H9 (cell line): ENCODE results near the gene HLX. TPM values are rescaled to one million over a fixed set of nuclear protein-coding genes. Genes with fewer than 3 reads are reported as not detected.

Source experiments
- DNase-seq: peaks from one replicate; pipeline ENCODE4 v3.0.0-alpha.2; 2017
- H2AFZ ChIP-seq: one replicate; pipeline ENCODE4 v1.6.1; 2013; ENCODE audit warnings: mild to moderate bottlenecking, low read length, control low read depth, moderate library complexity
- H2AK5ac ChIP-seq: 2 replicates; pipeline ENCODE4 v1.6.1; 2013; ENCODE audit warnings: low read length, control low read depth, mixed read lengths; ENCODE audit not compliant: insufficient read length
- H2BK120ac ChIP-seq: one replicate; pipeline ENCODE4 v1.6.1; 2013; ENCODE audit warnings: low read depth, mild to moderate bottlenecking, low read length, control low read depth, inconsistent platforms; ENCODE audit not compliant: poor library complexity, severe bottlenecking
- H2BK12ac ChIP-seq: 2 replicates; pipeline ENCODE4 v1.6.1; 2013; ENCODE audit warnings: low read length, control low read depth, mixed read lengths, low read depth; ENCODE audit not compliant: insufficient read length
- H2BK15ac ChIP-seq: 2 replicates; pipeline ENCODE4 v1.6.1; 2013; ENCODE audit warnings: low read depth, low read length, control low read depth
- H2BK20ac ChIP-seq: one replicate; pipeline ENCODE4 v1.6.1; 2013; ENCODE audit warnings: low read depth, mild to moderate bottlenecking, low read length, control low read depth, inconsistent platforms; ENCODE audit not compliant: poor library complexity, severe bottlenecking
- H2BK5ac ChIP-seq: 2 replicates; pipeline ENCODE4 v1.6.1; 2013; ENCODE audit warnings: low read length, control low read depth, mixed read lengths; ENCODE audit not compliant: insufficient read length
- H3K14ac ChIP-seq: 2 replicates; pipeline ENCODE4 v1.6.1; 2013; ENCODE audit warnings: low read length, control low read depth; ENCODE audit not compliant: insufficient read depth
- H3K18ac ChIP-seq: 2 replicates; pipeline ENCODE4 v1.6.1; 2013; ENCODE audit warnings: low read depth, mild to moderate bottlenecking, mixed read lengths, low read length, control low read depth; ENCODE audit not compliant: insufficient read length
- H3K23ac ChIP-seq: 2 replicates; pipeline ENCODE4 v1.6.1; 2013; ENCODE audit warnings: low read length, control low read depth, mixed read lengths, low read depth; ENCODE audit not compliant: insufficient read length
- H3K23me2 ChIP-seq: 2 replicates; pipeline ENCODE4 v1.6.1; 2013; ENCODE audit warnings: low read depth, mild to moderate bottlenecking, mixed read lengths, low read length, control low read depth; ENCODE audit not compliant: insufficient read length, poor library complexity, severe bottlenecking
- H3K27ac ChIP-seq: 2 replicates; pipeline ENCODE4 v1.5.1; 2013; ENCODE audit warnings: low read length, control low read depth, mixed read lengths, low read depth; ENCODE audit not compliant: insufficient read length
- H3K27me3 ChIP-seq: 2 replicates; pipeline ENCODE4 v1.6.1; 2013; ENCODE audit warnings: low read length, control low read depth, inconsistent platforms; ENCODE audit not compliant: insufficient read depth
- H3K4ac ChIP-seq: 2 replicates; pipeline ENCODE4 v1.6.1; 2013; ENCODE audit warnings: low read depth, mild to moderate bottlenecking, control low read depth, inconsistent platforms, low read length, moderate library complexity
- H3K4me1 ChIP-seq: 2 replicates; pipeline ENCODE4 v1.6.1; 2013; ENCODE audit warnings: low read length, control low read depth, inconsistent platforms; ENCODE audit not compliant: insufficient read depth
- H3K4me2 ChIP-seq: 2 replicates; pipeline ENCODE4 v1.6.1; 2013; ENCODE audit warnings: low read length, control low read depth, mixed read lengths; ENCODE audit not compliant: insufficient read length, insufficient read depth
- H3K56ac ChIP-seq: 2 replicates; pipeline ENCODE4 v1.6.1; 2013; ENCODE audit warnings: low read depth, mild to moderate bottlenecking, mixed read lengths, low read length, control low read depth; ENCODE audit not compliant: insufficient read length
- H3K79me1 ChIP-seq: 2 replicates; pipeline ENCODE4 v1.6.1; 2013; ENCODE audit warnings: low read depth, mild to moderate bottlenecking, moderate library complexity, low read length, control low read depth, inconsistent platforms; ENCODE audit not compliant: insufficient read depth, poor library complexity, severe bottlenecking
- H3K79me2 ChIP-seq: 2 replicates; pipeline ENCODE4 v1.6.1; 2013; ENCODE audit warnings: low read length, control low read depth, inconsistent platforms; ENCODE audit not compliant: insufficient read depth
- H3K9ac ChIP-seq: 2 replicates; pipeline ENCODE4 v1.6.1; 2013; ENCODE audit warnings: low read length, control low read depth, mixed read lengths; ENCODE audit not compliant: insufficient read length; ENCODE audit errors: extremely low read depth
- H3K9me3 ChIP-seq: one replicate; pipeline ENCODE4 v1.6.1; 2013; ENCODE audit warnings: low read depth, low read length, inconsistent platforms; ENCODE audit not compliant: control insufficient read depth
- H3T11ph ChIP-seq: one replicate; pipeline ENCODE4 v1.6.1; 2013; ENCODE audit warnings: mild to moderate bottlenecking, low read length, control low read depth, inconsistent platforms
- H4K20me1 ChIP-seq: one replicate; pipeline ENCODE4 v1.6.1; 2013; ENCODE audit not compliant: control insufficient read depth, insufficient read length, insufficient read depth
- H4K5ac ChIP-seq: 2 replicates; pipeline ENCODE4 v1.6.1; 2013; ENCODE audit warnings: low read depth, mild to moderate bottlenecking, mixed read lengths, low read length, control low read depth; ENCODE audit not compliant: insufficient read length
- H4K8ac ChIP-seq: replicated peaks from 2 replicates; pipeline ENCODE4 v1.6.1; 2013; ENCODE audit warnings: low read length, control low read depth, mixed read lengths, low read depth; ENCODE audit not compliant: insufficient read length
- H4K91ac ChIP-seq: 2 replicates; pipeline ENCODE4 v1.6.1; 2013; ENCODE audit warnings: low read depth, mild to moderate bottlenecking, moderate library complexity, mixed read lengths, low read length, control low read depth; ENCODE audit not compliant: insufficient read length
- H3K27ac Mint-ChIP-seq, 3 experiments: 2 replicates in 2 of 3; 3 replicates in 1 of 3; pipeline ENCODE4 v1.8.0; 2020 to 2021; ENCODE audit warnings: mixed read lengths in 3 of 3, mild to moderate bottlenecking in 1 of 3, moderate library complexity in 1 of 3
- H3K27me3 Mint-ChIP-seq: 2 replicates; pipeline ENCODE4 v1.8.0; 2021; ENCODE audit warnings: low read depth, mild to moderate bottlenecking, moderate library complexity, mixed read lengths
- H3K36me3 Mint-ChIP-seq, 3 experiments: 2 replicates in 2 of 3; 3 replicates in 1 of 3; pipeline ENCODE4 v1.8.0; 2020 to 2021; ENCODE audit warnings: low read depth in 3 of 3, mixed read lengths in 3 of 3; ENCODE audit not compliant: insufficient read depth in 1 of 3
- H3K4me1 Mint-ChIP-seq, 2 experiments: 2 replicates each; pipeline ENCODE4 v1.8.0; 2020; ENCODE audit warnings: mixed read lengths in 2 of 2
- H3K4me3 Mint-ChIP-seq, 2 experiments: 2 replicates in 1 of 2; 3 replicates in 1 of 2; pipeline ENCODE4 v1.8.0; 2020 to 2021; ENCODE audit warnings: mild to moderate bottlenecking in 2 of 2, mixed read lengths in 2 of 2, moderate library complexity in 1 of 2
- H3K9me3 Mint-ChIP-seq, 2 experiments: 2 replicates in 1 of 2; 3 replicates in 1 of 2; pipeline ENCODE4 v1.8.0; 2020; ENCODE audit warnings: mild to moderate bottlenecking in 2 of 2, mixed read lengths in 2 of 2, moderate library complexity in 1 of 2
- total RNA-seq: library from RNA; stranded (reverse); gene quantifications from 2 replicates; pipeline ENCODE4 v1.2.1, GENCODE V29; 2021
- TF ChIP-seq, protein P1 (sequence below): fragments of 200-600 bp; sonication (generic); conservative IDR thresholded peaks from 3 replicates; pipeline ENCODE4 v1.8.0; 2021; ENCODE audit warnings: antibody characterized with exemption, mild to moderate bottlenecking

The HLX gene
- total RNA-seq, 1 experiment from 2014 or later, result 0.37 TPM

DNA sequence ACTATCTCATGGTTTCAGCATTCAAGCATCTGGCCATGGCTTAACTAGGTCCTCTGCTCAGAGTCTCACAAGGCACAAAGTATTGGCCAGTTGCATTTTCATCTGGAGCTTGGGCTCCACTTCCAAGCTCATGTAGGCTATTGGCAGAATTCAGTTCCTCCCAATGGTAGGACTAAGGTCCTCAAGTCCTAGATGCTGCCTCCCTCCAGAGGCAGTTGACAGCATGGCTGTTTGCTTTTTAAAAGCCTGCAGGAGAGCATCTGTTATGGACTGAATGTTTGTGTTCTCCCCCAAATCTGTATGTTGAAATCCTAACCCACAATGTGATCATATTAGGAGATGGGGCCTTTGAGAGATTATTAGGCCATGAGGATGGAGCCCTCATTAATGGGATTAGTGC is 38.0 kb upstream of the HLX start:
- Histone ChIP-seq H2BK15ac (no peak overlapping the region), H3K56ac (no peak overlapping the region)

More for the DNA sequence above, 38.0 kb upstream of the HLX start:
- Histone ChIP-seq H2AFZ (no peak overlapping the region), H3K23ac (no peak overlapping the region), H3K23me2 (no peaks in the 10 kb centered on the region), H3K4ac (no peak overlapping the region), H4K91ac (no peak overlapping the region), H2AK5ac (no peak overlapping the region), H3K9me3 (no peaks in the 10 kb centered on the region), H3K9ac (no peak overlapping the region), H2BK120ac (no peak overlapping the region), H4K5ac (no peak overlapping the region), H3K4me2 (no peak overlapping the region), H4K20me1 (no peaks in the 10 kb centered on the region), H2BK5ac (no peak overlapping the region), H3T11ph (no peak overlapping the region), H3K14ac (no peak overlapping the region), H3K79me2 (no peaks in the 10 kb centered on the region), H2BK12ac (no peak overlapping the region), H3K27ac (no peak overlapping the region), H3K79me1 (no peaks in the 10 kb centered on the region), H2BK20ac (no peak overlapping the region), H3K27me3 (no peaks in the 10 kb centered on the region), H3K4me1 (no peaks in the 10 kb centered on the region), H3K18ac (no peak overlapping the region), H4K8ac (no peak overlapping the region)
- no peak for DNase-seq
- Mint-ChIP-seq H3K4me1 (0 out of 4 replicates have a peak, but pooled peaks cover 0 to 3% of the 10 kb centered on the region in 2 experiments), H3K36me3 (no peaks in the 10 kb centered on the region), H3K9me3 (no peaks in the 10 kb centered on the region), H3K27ac (no peak overlapping the region), H3K4me3 (no peak overlapping the region), H3K27me3 (no peaks in the 10 kb centered on the region)
- TF ChIP-seq, protein P1, sequence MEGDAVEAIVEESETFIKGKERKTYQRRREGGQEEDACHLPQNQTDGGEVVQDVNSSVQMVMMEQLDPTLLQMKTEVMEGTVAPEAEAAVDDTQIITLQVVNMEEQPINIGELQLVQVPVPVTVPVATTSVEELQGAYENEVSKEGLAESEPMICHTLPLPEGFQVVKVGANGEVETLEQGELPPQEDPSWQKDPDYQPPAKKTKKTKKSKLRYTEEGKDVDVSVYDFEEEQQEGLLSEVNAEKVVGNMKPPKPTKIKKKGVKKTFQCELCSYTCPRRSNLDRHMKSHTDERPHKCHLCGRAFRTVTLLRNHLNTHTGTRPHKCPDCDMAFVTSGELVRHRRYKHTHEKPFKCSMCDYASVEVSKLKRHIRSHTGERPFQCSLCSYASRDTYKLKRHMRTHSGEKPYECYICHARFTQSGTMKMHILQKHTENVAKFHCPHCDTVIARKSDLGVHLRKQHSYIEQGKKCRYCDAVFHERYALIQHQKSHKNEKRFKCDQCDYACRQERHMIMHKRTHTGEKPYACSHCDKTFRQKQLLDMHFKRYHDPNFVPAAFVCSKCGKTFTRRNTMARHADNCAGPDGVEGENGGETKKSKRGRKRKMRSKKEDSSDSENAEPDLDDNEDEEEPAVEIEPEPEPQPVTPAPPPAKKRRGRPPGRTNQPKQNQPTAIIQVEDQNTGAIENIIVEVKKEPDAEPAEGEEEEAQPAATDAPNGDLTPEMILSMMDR, result peak; percentile 46; the same call in 2 of the 3 replicates
